NCI-H187 treated with DMSO at 0.1 percent for 48 hours (cell line): ENCODE data around the gene CPLX1.

Source experiments
- DNase-seq: peaks from one replicate; lab custom pipeline; 2025; lab: John Stamatoyannopoulos, UW

The CPLX1 gene

GRCh38 chr4:855880-856224 is 29.9 kb upstream of the CPLX1 start:
- no peak for DNase-seq

- no peak for DNase-seq
Observed at GRCh38 chr4:854356-854755, 28.4 kb upstream of the CPLX1 start.

- DNase-seq = no peak
Observed at GRCh38 chr4:853416-853781, 27.5 kb upstream of the CPLX1 start.

- DNase-seq = no peak
Observed at GRCh38 chr4:851701-852430, 25.9 kb upstream of the CPLX1 start.

- no peak for DNase-seq
Observed at GRCh38 chr4:850323-850945, 24.5 kb upstream of the CPLX1 start.

GRCh38 chr4:849478-850175 is 23.7 kb upstream of the CPLX1 start:
- no peak for DNase-seq

GRCh38 chr4:848803-849477 is 23.0 kb upstream of the CPLX1 start:
- DNase-seq = no peak

GRCh38 chr4:848307-848691 is 22.4 kb upstream of the CPLX1 start:
- no peak for DNase-seq

- DNase-seq = no peak
Observed at GRCh38 chr4:845836-846251, 19.9 kb upstream of the CPLX1 start.

GRCh38 chr4:845233-845835 is 19.4 kb upstream of the CPLX1 start:
- no peak for DNase-seq

GRCh38 chr4:844752-845232 is 18.9 kb upstream of the CPLX1 start:
- DNase-seq = no peak

- no peak for DNase-seq
Observed at GRCh38 chr4:839675-840443, 13.9 kb upstream of the CPLX1 start.

GRCh38 chr4:837772-838171 is 11.8 kb upstream of the CPLX1 start:
- DNase-seq = no peak

GRCh38 chr4:836750-837301 is 10.9 kb upstream of the CPLX1 start:
- no peak for DNase-seq

GRCh38 chr4:836003-836511 is 10.1 kb upstream of the CPLX1 start:
- no peak for DNase-seq

- no peak for DNase-seq
Observed at GRCh38 chr4:835148-836002, 9.4 kb upstream of the CPLX1 start.

- DNase-seq = no peak
Observed at GRCh38 chr4:834368-835147, 8.6 kb upstream of the CPLX1 start.

GRCh38 chr4:833731-834367 is 7.9 kb upstream of the CPLX1 start:
- no peak for DNase-seq

- no peak for DNase-seq
Observed at GRCh38 chr4:833156-833555, 7.2 kb upstream of the CPLX1 start.
